CD4-positive, alpha-beta T cell (primary cell): ENCODE results near the gene GPR55. TPM values are rescaled to one million over a fixed set of nuclear protein-coding genes. Genes with fewer than 3 reads are reported as not detected.
A peak's percentile ranks its signal among the peaks of the same experiment; 100 is the strongest.

Source experiments
- ATAC-seq: fragments of 200-7000 bp; cut with Tn5 transposase; one replicate; pipeline ENCODE4 v1.10.0; 2022; ENCODE audit warnings: mild to moderate bottlenecking; ENCODE audit not compliant: poor library complexity
- CTCF ChIA-PET: fragments of 350-600 bp; sonication (Branson Sonifier 250); formaldehyde crosslinking; loops from one replicate; lab custom pipeline; 2021; ENCODE audit warnings: antibody characterized with exemption, inconsistent platforms; lab: Charles Lee
- POLR2A ChIA-PET: fragments of 350-600 bp; sonication (Branson Sonifier 250); formaldehyde crosslinking; loops from one replicate; lab custom pipeline; 2021; ENCODE audit warnings: antibody characterized with exemption, inconsistent platforms; lab: Charles Lee
- DNase-seq, 14 experiments: peaks; one replicate each; pipeline ENCODE4 v3.0.0-alpha.2; 2013 to 2020; ENCODE audit warnings: mixed read lengths in 2 of 14
- H3K27ac ChIP-seq, 2 donors: one replicate each; pipeline versions ENCODE4 v1.5.1 to v1.7.0; 2013; ENCODE audit warnings: low read length in 2 of 2, low read depth in 1 of 2, mild to moderate bottlenecking in 1 of 2
- H3K27me3 ChIP-seq, 2 experiments: 1 replicate in 1 of 2; 2 replicates in 1 of 2; pipeline versions ENCODE4 v1.6.1 to v1.7.0; 2013; ENCODE audit warnings: low read length in 2 of 2, control low read depth in 1 of 2, mild to moderate bottlenecking in 1 of 2, moderate library complexity in 1 of 2; ENCODE audit not compliant: insufficient read depth in 2 of 2, control insufficient read depth in 1 of 2
- H3K36me3 ChIP-seq: one replicate; pipeline ENCODE4 v1.6.1; 2013; ENCODE audit warnings: low read length, control low read depth; ENCODE audit not compliant: insufficient read depth
- H3K4me1 ChIP-seq: one replicate; pipeline ENCODE4 v1.6.1; 2013; ENCODE audit warnings: low read length, control low read depth; ENCODE audit not compliant: insufficient read depth
- H3K4me3 ChIP-seq: one replicate; pipeline ENCODE4 v1.5.1; 2013; ENCODE audit warnings: mild to moderate bottlenecking, low read length, moderate library complexity
- H3K9me3 ChIP-seq, 2 experiments: 1 replicate in 1 of 2; 2 replicates in 1 of 2; pipeline versions ENCODE4 v1.6.1 to v1.7.0; 2013; ENCODE audit warnings: low read length in 2 of 2, mild to moderate bottlenecking in 2 of 2, control low read depth in 1 of 2, moderate library complexity in 1 of 2; ENCODE audit not compliant: control insufficient read depth in 1 of 2, insufficient read depth in 1 of 2
- H3K27ac Mint-ChIP-seq: one replicate; pipeline ENCODE4 v1.8.0; 2020; ENCODE audit warnings: mixed read lengths
- H3K27me3 Mint-ChIP-seq: one replicate; pipeline ENCODE4 v1.8.0; 2021; ENCODE audit warnings: mixed read lengths
- H3K36me3 Mint-ChIP-seq: one replicate; pipeline ENCODE4 v1.8.0; 2021; ENCODE audit warnings: low read depth, mixed read lengths
- H3K4me1 Mint-ChIP-seq: one replicate; pipeline ENCODE4 v1.8.0; 2021; ENCODE audit warnings: low read depth, mixed read lengths
- H3K4me3 Mint-ChIP-seq: one replicate; pipeline ENCODE4 v1.8.0; 2020; ENCODE audit warnings: mild to moderate bottlenecking, mixed read lengths
- H3K9me3 Mint-ChIP-seq: one replicate; pipeline ENCODE4 v1.8.0; 2020; ENCODE audit warnings: mixed read lengths
- CTCF ChIP-seq: fragments of 200-600 bp; IDR thresholded peaks from one replicate; pipeline ENCODE4 v1.8.0; 2022; ENCODE audit warnings: antibody characterized with exemption, mild to moderate bottlenecking
- intact Hi-C, 2 experiments: fragments of 100-400 bp; cut with DNase I in 1 of 2; cut with micrococcal nuclease in 1 of 2; formaldehyde crosslinking; loops; one replicate each; pipeline versions ENCODE4 v1.15.1 to v1.9.0; 2023 to 2025; cut with DNase I, micrococcal nuclease
- total RNA-seq, 174 experiments: library from RNA in 2 of 174; stranded (reverse) in 2 of 174; gene quantifications; one replicate each; pipeline ENCODE4 v1.2.3 and lab custom pipeline; 2021 to 2026

Gene GPR55
- total RNA-seq, 2 experiments from 2014 or later = 2.9 to 3.8 TPM

DNA sequence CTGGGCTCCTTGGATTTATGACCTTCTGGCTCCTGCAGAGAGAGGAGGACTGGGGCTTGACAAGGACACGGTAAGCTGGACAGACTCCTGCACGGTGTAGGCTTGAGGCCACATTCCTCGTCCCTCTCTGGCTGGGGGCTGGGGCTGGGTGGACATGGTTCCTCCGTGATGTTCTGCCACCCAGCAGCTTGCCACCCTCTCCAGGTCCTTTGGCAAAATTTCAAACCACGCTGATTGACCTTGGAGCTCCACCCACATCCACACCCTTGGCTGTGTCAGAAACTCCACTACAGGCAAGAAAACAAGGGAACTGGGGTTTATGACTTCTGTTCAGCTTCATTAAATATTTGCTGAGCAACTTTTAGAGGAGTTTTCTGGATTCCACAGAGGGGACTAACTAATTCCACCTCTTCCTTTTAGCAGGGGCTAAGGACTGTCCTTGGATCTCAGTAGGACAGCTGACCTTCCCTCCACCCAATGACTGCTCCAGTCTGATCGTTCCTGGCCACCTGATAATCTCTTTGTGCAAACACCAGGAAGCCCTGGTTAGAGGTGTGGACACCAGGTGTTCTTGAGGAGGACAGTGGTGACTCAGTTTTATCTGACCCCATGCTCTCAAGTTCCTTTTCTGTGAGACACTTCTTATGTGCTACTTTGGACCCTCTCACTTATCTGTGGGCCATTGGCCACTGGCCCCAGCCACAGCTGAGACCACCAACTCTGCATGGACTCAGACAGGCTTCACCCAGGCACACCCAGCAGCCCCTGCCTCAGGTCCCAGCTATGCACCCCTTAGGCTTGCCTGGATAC lies 29.3 kb downstream of the GPR55 start:
- Mint-ChIP-seq H3K4me1 (peaks cover 16% of the 10 kb centered on the region), H3K36me3 (no peaks in the 10 kb centered on the region), H3K27me3 (peaks cover 26% of the 10 kb centered on the region), H3K4me3 (no peak overlapping the region), H3K9me3 (no peaks in the 10 kb centered on the region), H3K27ac (no peak overlapping the region)
- ATAC-seq (no peak), DNase-seq (peak in 1 of 14 experiments; percentile 12)
- no peak overlapping the region for H3K27ac ChIP-seq
- peaks cover 0 to 8% of the 10 kb centered on the region in 2 experiments for H3K27me3 ChIP-seq
- no peaks in the 10 kb centered on the region for H3K36me3 ChIP-seq
- ChIA-PET POLR2A (no interaction called here), CTCF (no interaction called here)
- intact Hi-C loops = no loop called here
- no peaks in the 10 kb centered on the region for H3K9me3 ChIP-seq
- H3K4me1 ChIP-seq = peaks cover 17% of the 10 kb centered on the region
- no peak for TF ChIP-seq CTCF
- H3K4me3 ChIP-seq = no peak overlapping the region

DNA sequence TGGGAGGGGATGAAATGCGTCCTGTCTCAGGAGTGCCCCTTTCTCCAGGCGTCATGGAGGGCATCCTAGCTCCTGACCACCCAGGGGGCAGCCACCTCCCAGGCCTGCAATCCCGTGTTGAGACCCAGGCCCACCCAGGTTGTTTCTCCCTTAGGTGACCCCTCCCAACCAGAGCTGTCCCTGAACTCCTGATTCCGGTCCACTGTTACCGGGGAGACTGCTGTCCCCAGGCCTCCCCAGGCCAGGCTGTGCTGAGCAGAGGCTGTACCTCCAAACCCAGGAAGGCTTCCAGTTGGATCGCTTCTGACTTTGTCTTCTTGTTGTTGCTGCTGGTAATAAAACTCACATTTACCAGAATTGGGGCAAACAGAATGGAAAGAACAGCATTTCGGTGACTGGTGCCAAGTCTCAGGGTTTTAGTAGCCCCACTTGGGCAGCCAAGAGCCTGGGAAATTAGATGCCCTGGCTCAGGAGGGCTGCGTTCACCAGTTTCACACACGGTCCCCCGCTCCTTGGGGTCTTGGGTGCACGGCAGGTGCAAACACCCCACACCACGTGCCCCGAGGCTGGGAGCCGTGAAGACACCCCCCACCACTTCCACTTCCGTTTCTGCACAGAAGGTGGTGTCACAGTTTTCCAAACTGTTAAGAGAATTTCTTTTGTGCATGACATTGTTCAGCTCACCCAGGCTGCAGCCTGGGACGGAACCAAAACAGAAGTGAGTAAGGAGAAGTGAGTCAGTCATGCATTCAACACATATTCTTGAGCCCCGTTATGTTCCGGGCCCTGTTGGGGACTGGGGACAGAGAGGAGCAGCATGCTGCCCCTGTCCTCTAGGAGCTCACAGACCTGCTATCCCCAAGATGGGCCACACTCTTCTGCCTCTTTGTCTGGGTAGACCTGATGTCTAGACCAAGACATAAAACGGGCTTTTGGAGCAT lies 30.9 kb downstream of the GPR55 start:
- Mint-ChIP-seq H3K4me3 (no peak overlapping the region), H3K27me3 (peaks cover 26% of the 10 kb centered on the region), H3K9me3 (no peaks in the 10 kb centered on the region), H3K4me1 (peaks cover 16% of the 10 kb centered on the region), H3K27ac (no peak overlapping the region), H3K36me3 (no peaks in the 10 kb centered on the region)
- H3K36me3 ChIP-seq = no peaks in the 10 kb centered on the region
- peaks cover 17% of the 10 kb centered on the region for H3K4me1 ChIP-seq
- CTCF ChIA-PET = no interaction called here
- peaks cover 0 to 10% of the 10 kb centered on the region in 2 experiments for H3K27me3 ChIP-seq
- no peak overlapping the region for H3K4me3 ChIP-seq
- no peak for TF ChIP-seq CTCF
- no peak overlapping the region for H3K27ac ChIP-seq
- no peaks in the 10 kb centered on the region for H3K9me3 ChIP-seq
- POLR2A ChIA-PET = no interaction called here
- peak in 4 of 14 experiments; percentile 15 to 36 (median 32) for DNase-seq
- peak; percentile 58 for ATAC-seq
- intact Hi-C loops = no loop called here

DNA sequence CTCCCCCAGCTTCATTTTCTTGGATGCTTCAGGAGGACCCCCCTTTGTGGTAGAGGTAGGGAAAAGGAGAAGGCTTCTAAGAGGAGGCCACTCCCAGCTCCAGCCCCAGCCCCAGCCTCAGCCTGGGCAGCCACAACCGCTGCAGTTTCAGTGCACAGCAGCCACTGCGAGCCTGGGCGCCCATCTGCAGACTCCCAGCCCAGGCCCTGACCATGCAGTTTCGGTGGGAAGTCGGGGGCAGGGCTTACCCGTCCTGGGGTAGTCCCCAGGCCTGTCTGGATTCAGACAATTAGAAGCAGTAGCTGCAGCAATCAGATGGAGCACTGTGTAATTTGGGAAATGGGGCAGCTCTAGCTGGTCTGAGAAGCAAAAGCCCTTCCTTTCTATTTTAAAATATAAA lies 31.7 kb downstream of the GPR55 start:
- intact Hi-C loops = no loop called here
- peaks cover 30% of the 10 kb centered on the region for H3K27me3 Mint-ChIP-seq
- Histone ChIP-seq H3K27ac (no peak overlapping the region), H3K4me1 (peaks cover 17% of the 10 kb centered on the region), H3K36me3 (no peaks in the 10 kb centered on the region), H3K27me3 (peaks cover 0 to 10% of the 10 kb centered on the region in 2 experiments), H3K4me3 (no peak overlapping the region), H3K9me3 (no peaks in the 10 kb centered on the region)
- H3K36me3 Mint-ChIP-seq = no peaks in the 10 kb centered on the region
- ChIA-PET POLR2A (no interaction called here), CTCF (no interaction called here)
- no peak for TF ChIP-seq CTCF
- no peaks in the 10 kb centered on the region for H3K9me3 Mint-ChIP-seq
- peak in 1 of 14 experiments; percentile 17 for DNase-seq
- H3K4me1 Mint-ChIP-seq = peaks cover 16% of the 10 kb centered on the region
- H3K27ac Mint-ChIP-seq = no peak overlapping the region
- no peak for ATAC-seq
- H3K4me3 Mint-ChIP-seq = no peak overlapping the region
